Mesenteric fat pad (tissue), 1 donor: ENCODE data around the gene EFHC2. TPM values are rescaled to one million over a fixed set of nuclear protein-coding genes. Genes with fewer than 3 reads are reported as not detected.

Source experiments
- DNase-seq: peaks from one replicate; pipeline ENCODE4 v3.0.0-alpha.2; 2020; ENCODE audit warnings: low spot score
- total RNA-seq: library from RNA; stranded (reverse); fragmentation: NEBNext Ultra II Directional; extraction: Animal tissue kit (Norgen Biotek cat#: 25700); gene quantifications from one replicate; pipeline ENCODE4 v1.2.1, GENCODE V29; 2021
- donor health status: DM: yes; HTN: yes; CAD: no.

EFHC2 gene
- total RNA-seq, 1 donor from 2014 or later, result 0.29 TPM

DNA sequence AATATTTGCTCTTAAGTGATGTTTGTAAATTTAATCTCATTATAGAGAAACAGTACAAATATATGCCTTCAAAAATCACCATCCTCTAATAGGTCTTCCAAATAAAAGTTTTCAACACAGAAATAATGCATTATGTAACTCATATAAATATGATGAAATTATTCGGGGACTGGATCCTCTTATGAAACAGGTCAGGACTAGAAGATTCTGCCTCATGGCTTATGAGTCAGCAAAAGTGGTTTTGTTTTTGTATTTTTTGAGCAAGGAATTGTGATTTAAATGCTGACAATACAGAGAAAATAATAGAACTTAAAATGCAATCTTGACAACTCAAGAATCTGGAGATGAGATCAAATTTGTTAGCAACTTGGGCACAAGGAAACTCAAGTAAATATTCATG, 190.6 kb downstream of the EFHC2 start:
- DNase-seq, result no peak

- no peak for DNase-seq
Measured at GRCh38 chrX:44147130-44147529, 196.3 kb downstream of the EFHC2 start.

DNA sequence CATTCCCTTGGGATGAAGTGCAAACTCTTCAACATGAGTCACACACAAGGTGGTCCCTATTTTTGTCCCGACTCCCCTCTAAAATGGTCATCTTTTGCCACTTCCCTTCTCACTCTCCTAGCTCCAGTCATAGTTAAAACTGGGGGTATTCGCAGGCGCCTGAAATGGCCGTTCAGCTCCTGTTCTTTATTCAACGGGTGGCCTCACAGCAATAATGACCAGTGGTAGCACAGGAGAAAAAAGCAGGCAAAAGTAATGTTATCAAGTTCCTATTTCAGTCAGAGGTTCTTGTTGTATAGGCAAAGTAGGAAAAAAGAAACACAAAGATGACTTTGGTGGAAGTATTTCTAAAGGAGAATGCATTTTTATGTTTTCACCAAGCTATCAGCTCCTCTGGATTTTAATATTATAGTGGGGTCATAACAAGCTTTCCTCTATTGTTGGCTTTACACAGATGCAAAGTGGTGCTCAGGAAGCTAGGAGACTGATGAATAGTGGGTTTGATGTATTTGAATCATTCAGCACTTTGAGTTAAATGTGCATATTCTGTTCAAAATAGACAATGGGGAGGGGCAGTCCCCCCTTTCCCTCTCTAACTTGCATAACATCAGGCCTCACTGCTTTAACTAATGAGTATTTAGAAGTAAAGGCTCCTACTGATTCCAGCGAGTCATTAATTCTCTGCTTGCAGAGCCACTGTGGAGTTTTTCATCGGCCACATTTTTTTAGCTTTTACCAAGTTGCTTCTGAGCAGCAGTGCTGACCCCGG, 199.1 kb downstream of the EFHC2 start:
- no peak for DNase-seq

DNA sequence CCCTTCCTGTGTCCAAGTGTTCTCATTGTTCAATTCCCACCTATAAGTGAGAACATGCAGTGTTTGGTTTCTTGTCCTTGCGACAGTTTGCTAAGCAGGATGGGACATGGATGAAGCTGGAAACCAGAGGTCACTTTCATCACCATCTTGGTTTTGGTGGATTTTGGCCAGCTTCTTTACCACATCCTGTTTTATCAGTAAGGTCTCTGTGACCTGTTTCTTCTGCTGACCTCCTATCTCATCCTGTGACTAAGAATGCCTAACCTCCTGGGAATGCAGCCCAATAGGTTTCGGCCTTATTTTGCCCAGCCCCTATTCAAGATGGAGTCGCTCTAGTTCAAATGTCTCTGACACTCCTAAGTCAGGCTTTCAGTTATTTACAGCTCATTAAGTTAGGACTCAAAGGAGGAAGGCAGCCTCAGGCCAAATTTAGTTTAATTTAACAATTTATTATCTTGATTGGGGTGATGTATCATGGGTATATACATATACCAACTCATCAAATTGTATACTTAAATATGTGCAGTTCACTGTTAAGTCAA, 200.3 kb downstream of the EFHC2 start:
- DNase-seq, result no peak

DNA sequence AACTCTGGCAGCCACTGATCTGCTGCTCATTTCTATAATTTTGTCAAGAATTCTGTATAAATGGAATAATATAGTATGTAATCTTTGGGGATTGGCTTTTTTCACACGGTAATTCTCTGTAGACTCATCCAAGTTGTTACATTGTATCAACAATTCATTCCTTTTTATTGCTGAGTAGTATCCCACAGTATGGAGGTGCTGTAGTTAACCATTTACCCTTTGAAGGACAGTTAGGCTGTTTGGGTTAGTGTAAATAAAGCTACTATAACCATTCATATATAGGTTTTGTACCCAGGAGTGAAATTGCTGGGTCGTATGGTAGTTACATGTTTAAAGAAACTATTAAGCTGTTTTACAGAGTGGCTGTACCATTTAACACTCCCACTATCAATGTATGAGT, 213.3 kb downstream of the EFHC2 start:
- DNase-seq, result no peak

DNA sequence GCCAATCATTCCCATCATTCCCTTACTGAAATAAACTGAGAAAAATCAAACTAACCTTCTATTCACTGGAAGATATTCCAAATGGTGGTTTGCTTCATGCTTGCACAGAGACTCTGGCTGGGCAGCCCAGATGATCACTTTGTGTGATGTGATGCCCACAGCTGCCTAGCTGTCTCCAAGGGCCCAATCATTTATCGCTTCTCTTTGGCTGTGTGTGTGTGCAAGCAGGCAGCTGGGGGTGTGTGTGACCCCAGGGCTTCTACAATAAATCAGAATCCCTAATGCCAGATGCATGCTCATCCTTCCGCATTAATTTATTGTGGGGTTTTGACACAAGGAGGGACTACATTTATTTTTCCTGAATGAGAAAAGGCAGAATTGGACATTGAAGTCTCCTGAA, 230.1 kb downstream of the EFHC2 start:
- DNase-seq, result no peak

DNA sequence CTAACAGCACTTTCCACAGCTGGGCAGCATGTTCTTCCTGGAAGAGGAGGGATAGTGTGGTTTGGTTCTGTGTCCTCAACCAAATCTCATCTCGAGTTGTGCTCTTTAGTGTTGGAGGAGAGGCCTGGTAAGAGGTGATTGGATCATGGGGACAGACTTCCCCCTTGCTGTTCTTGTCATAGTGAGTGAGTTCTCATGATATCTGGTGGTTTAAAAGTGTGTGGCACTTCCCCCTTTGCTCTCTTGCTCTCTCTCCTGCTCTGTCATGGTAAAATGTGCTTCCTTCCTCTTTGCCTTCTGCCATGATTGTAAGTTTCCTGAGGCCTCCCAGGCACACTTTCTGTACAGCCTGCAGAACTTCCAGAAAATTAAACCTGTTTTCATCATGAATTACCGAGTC, 236.6 kb downstream of the EFHC2 start:
- no peak for DNase-seq

DNA sequence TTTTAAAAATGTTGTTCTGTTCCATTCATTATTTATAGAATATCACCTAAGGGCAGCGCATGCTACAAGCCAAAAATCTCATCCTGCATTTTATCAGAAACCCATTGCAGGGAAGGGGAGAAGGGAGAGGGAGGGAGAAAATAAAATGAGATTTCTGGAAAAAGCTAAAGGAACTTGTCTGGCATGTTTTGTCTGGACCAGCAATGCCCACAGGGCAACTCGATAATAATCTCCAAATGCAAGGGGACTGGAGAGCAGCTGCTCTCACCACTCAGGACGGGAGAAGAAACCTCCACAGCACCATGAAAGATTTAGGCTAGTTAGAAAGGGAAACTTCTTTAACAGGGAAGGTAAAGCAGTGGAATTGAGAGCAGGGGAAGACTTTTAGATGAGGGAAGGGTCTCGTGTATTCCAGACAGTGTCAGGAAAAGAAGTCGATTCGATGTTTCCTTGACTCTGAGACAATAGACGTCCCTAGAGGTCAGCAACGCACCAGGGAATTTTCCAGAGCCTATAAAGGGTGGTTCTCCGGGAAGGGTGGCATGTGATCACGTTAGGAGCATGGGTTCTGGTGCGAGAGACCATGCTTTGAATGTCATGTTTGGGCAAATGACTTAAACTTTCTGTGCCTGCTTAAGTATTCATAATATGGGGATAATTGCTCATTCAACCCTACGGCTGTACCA, 238.1 kb downstream of the EFHC2 start:
- no peak for DNase-seq

- no peak for DNase-seq
Measured at GRCh38 chrX:44104699-44105098, 238.8 kb downstream of the EFHC2 start.

GRCh38 chrX:44101281-44101680, 242.2 kb downstream of the EFHC2 start:
- no peak for DNase-seq

DNA sequence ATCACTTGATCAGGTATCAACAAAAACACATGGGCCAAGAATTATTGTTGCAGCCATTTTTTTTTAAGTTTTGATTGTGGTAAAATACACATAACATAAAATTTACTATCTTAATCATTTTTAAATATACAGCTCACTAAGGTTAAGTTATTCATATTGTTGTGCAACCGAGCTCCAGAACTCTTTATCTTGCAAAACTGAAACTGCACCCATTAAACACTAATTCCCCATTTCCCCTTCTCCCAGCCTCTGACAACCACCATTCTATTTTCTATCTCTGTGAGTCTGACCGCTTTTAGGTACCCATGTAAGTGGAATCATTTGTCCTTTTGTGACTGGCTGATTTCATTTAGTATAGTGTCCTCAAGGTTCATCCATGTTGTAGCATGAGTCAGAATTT, 244.1 kb downstream of the EFHC2 start:
- DNase-seq, result no peak

Other genes with a start within 250 kb of the EFHC2 start
- 6.7 TPM for gene FUNDC1, start 199.2 kb upstream of the EFHC2 start, total RNA-seq